ENCODE results near the gene SYMPK. TPM values are rescaled to one million over a fixed set of nuclear protein-coding genes. Genes with fewer than 3 reads are reported as not detected.

SYMPK gene
- 10 to 100 TPM; 89.9 to 91.1 TPM for total RNA-seq
- 10 to 100 TPM in 2 of 3 donors, 1 to 10 TPM in 1; 4.4 to 15.4 (median 13.8) TPM for polyA plus RNA-seq
- 73.3 to 104 (median 87.7) reads per million in 6 experiments for total RNA-seq

DNA sequence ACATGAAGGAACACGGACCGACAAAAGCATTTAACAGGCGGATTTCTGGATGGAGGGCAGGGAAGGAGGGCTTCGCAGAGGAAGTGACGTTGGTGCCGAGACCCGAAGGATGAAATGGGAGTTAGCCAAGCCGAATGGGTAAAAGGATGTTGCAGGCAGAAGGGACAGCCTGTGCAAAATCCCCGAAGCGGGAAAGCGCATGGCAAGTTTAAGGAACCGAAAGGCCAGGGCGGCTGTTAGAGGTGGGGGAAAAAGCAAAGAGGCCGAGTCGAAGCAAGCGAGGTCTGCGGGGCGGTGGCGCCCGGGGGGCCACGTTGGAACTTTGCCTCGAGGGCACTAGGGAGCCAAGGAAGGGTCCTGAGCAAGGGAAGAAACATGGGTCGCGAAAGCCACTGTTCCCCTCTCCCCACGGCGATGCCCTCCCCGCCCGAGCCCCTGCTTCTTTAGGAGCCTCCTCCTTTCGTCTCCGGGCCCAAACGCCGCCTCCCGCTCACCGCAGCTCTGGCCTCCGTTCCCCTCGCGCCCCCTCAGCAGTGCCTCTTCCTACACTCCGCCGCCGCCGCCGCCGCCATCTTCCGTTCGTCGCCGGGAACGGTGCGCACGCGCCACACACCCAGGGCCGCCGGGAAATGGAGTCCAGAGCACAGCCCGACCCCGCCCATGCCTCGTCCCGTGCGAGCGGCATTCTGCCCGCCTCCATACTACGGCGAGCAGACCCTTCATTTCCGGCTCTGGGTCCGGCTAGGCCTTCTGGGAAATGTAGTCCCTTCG lies at the start of gene SYMPK:
Gene SYMPK, minus strand, starts transcription at position 584 of the 771 bp plus-strand sequence. CDS start 8,652 bp downstream, outside the sequence.
- peak; percentile 94 to 99 (median 98) for DNase-seq
- H3K9me3 Mint-ChIP-seq: no peaks in the 10 kb centered on the region
- ATAC-seq: peak; percentile 94 to 98
- H3K27ac Mint-ChIP-seq: peak within 1 kb of the TSS; percentile 78 to 99 (median 96)
- peak within 1 kb of the TSS; percentile 89 to 100 (median 96) for H3K4me3 Mint-ChIP-seq
- H3K36me3 Mint-ChIP-seq: peaks cover 0 to 23% (median 5%) of the 10 kb centered on the region in 3 donors
- H3K4me1 Mint-ChIP-seq: peaks cover 17 to 43% (median 38%) of the 10 kb centered on the region in 4 donors
- POLR2A ChIA-PET: interaction anchor here (0.7 to 2.9 kb wide), 8 partner anchors 13 to 394 kb away, joined by 3 to 33 read pairs (median 6); partner anchors contain the start of genes IRF2BP1, MYPOP and SIX5
- peaks cover 5 to 24% (median 20%) of the 10 kb centered on the region in 5 donors for H3K27me3 Mint-ChIP-seq

DNA sequence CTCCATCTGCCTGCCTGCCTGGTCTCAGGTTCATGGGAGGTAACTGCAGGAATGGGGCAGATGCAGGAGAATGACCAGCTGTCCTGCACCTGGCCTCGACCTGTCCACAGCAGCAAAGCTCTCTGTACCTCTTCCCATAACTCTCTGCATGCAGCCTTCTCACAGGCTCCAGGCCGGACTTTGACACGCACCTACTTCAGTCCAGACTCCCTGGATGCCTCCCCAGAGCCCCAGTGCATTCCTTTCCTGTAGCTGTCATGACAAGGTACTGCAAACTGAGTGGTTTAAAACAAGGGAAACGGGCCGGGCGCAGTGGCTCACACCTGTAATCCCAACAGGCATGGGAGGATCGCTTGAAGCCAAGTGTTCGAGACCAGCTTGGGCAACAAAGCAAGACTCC lies 48.3 kb upstream of the SYMPK start:
- H3K9me3 Mint-ChIP-seq: no peaks in the 10 kb centered on the region
- H3K36me3 Mint-ChIP-seq: no peaks in the 10 kb centered on the region
- DNase-seq (no peak), ATAC-seq (no peak)
- H3K27me3 Mint-ChIP-seq: peaks cover 10 to 44% (median 33%) of the 10 kb centered on the region in 5 donors
- POLR2A ChIA-PET: interaction anchor here (1.2 kb wide), 1 partner anchor 9 kb away, joined by 5 read pairs; the partner anchor contains the start of gene MYPOP
- H3K4me3 Mint-ChIP-seq: no peak overlapping the region
- H3K4me1 Mint-ChIP-seq: no peaks in the 10 kb centered on the region
- H3K27ac Mint-ChIP-seq: no peak overlapping the region

DNA sequence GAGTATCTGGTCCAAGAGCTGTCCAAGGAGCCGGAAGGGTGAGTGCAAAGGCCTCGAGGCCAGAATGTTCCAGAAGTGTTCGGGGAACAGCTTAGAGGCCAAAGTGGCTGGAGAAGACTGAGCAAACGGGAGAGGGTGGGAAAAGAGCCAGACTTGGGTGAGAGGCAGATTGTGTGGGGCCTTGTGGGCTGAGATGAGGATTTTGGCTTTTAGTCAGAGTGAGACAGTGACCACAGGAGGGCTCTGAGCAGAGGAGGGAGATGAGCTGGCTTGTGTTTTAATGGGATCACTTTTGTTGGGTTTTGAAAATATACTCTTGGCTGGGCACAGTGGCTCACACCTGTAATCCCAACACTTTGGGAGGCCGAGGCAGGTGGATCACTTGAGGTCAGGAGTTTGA lies 46.0 kb upstream of the SYMPK start:
- H3K36me3 Mint-ChIP-seq: no peaks in the 10 kb centered on the region
- peak overlapping the region in 1 of 10 donors; percentile 7 for H3K27ac Mint-ChIP-seq
- POLR2A ChIA-PET: interaction anchor here (0.5 kb wide), 1 partner anchor 1212 kb away, joined by 4 read pairs; no protein-coding TSS in a partner anchor
- ATAC-seq (no peak), DNase-seq (no peak)
- peaks cover 9 to 40% (median 28%) of the 10 kb centered on the region in 5 donors for H3K27me3 Mint-ChIP-seq
- peaks cover 0 to under 1% (median under 1%) of the 10 kb centered on the region in 4 donors for H3K4me1 Mint-ChIP-seq
- no peaks in the 10 kb centered on the region for H3K9me3 Mint-ChIP-seq
- no peak overlapping the region for H3K4me3 Mint-ChIP-seq

DNA sequence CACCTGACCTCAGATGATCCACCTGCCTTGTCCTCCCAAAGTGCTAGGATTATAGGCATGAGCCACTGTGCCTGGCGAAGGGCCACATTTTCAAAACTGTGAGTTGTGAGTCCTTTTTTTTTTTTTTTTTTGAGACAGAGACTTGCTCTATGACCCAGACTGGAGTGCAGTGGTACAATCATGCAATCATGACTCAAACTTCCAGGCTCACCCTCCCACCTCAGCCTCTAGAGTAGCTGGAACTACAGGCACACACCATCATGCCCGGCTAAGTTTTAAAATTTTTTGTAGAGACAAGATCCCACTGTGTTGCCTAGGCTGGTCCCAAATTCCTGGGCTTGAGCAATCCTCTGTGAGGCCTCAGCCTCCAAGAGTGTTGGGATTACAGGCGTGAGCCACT lies 43.3 kb upstream of the SYMPK start:
- ATAC-seq (no peak), DNase-seq (no peak)
- Mint-ChIP-seq H3K4me3 (no peak overlapping the region), H3K4me1 (peaks cover 3 to 14% (median 11%) of the 10 kb centered on the region in 4 donors), H3K27ac (peak overlapping the region in 1 of 10 donors; percentile 75), H3K9me3 (no peaks in the 10 kb centered on the region), H3K27me3 (peaks cover 4 to 20% (median 15%) of the 10 kb centered on the region in 5 donors), H3K36me3 (no peaks in the 10 kb centered on the region)
- POLR2A ChIA-PET: no interaction called here

DNA sequence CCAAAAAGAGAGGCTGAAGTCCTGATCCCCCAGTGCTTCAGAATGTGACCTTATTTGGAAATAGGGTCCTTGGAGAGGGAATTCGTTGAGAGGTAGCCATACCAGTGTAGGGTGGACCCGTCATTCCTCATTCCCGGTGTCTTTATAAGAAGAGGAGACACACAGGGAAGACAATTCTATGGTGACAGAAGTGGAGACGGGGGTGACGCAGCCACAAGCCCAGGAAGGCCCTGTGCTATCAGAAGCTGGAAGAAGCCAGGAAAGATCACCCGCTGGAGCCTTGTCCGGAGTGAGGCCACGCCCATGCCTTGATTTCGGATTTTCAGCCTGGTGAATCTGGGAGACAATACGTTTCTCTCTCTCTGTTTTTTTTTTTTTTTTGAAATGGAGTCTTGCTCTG lies 42.1 kb upstream of the SYMPK start:
- DNase-seq (no peak), ATAC-seq (no peak)
- Mint-ChIP-seq H3K4me3 (no peak overlapping the region), H3K27ac (no peak overlapping the region), H3K4me1 (peaks cover 5 to 24% (median 21%) of the 10 kb centered on the region in 4 donors), H3K27me3 (peaks cover 4 to 10% (median 9%) of the 10 kb centered on the region in 5 donors), H3K36me3 (peaks cover 0 to 1% (median 0%) of the 10 kb centered on the region in 3 donors), H3K9me3 (no peaks in the 10 kb centered on the region)
- POLR2A ChIA-PET: no interaction called here

DNA sequence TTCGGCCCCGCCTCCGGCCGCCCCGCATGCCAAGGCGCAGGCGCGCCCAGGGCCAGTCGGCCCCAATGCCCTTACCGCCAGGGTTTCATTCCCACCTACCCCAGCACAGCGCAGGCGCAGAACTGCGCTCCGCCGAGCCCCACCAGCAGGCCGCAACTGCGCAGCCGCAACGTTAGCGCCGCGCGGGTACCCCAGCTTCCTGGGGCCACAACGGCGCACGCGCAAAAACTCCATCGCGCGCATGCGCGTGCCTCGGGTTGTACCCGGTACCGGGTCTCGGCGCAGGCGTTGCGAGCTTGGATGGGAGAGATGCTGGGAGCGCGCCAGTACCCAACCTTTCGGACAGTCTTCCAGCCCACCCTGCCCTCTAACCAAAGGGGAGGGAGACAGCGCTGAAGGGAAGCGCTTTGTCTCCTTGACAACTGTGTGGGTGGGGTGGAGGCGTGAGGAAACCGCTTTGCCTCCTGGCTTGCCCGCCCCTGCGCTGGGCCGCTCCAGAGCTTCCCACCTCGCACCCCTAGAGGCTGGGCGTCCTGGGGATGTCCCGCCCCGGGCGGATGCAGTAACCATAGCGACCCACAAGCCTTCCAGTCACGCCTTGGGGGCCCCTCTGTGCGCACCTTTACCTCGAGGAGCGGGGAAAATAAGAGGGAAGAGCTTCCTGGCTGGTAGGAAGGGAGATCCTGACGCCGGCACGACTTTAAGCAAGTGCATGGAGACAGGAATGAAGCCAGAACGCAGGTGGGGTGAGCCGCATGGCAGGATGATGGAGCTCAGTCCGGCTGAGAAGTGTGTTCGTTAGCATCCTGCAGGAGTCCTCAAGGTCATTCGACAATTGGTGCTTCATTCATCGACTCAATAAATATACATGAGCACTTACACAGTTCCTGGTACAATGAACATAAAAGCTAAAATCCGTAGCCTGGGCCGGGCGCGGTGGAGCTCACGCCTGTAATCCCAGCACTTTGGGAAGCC lies 40.0 kb upstream of the SYMPK start:
- POLR2A ChIA-PET: interaction anchor here (0.6 to 4.1 kb wide), 16 partner anchors 9 to 725 kb away, joined by 3 to 46 read pairs (median 4); partner anchors contain the start of genes BLOC1S3, CCDC61, FOXA3 and IRF2BP1
- ATAC-seq (peak; percentile 83 to 85), DNase-seq (peak; percentile 98 to 100 (median 100))
- H3K4me3 Mint-ChIP-seq: peak overlapping the region; percentile 83 to 98 (median 94)
- H3K27ac Mint-ChIP-seq: peak overlapping the region; percentile 67 to 95 (median 90)
- H3K9me3 Mint-ChIP-seq: no peaks in the 10 kb centered on the region
- peaks cover 5 to 26% (median 23%) of the 10 kb centered on the region in 4 donors for H3K4me1 Mint-ChIP-seq
- H3K36me3 Mint-ChIP-seq: peaks cover 0 to 22% (median 2%) of the 10 kb centered on the region in 3 donors
- H3K27me3 Mint-ChIP-seq: peaks cover 0 to 3% (median 1%) of the 10 kb centered on the region in 5 donors

DNA sequence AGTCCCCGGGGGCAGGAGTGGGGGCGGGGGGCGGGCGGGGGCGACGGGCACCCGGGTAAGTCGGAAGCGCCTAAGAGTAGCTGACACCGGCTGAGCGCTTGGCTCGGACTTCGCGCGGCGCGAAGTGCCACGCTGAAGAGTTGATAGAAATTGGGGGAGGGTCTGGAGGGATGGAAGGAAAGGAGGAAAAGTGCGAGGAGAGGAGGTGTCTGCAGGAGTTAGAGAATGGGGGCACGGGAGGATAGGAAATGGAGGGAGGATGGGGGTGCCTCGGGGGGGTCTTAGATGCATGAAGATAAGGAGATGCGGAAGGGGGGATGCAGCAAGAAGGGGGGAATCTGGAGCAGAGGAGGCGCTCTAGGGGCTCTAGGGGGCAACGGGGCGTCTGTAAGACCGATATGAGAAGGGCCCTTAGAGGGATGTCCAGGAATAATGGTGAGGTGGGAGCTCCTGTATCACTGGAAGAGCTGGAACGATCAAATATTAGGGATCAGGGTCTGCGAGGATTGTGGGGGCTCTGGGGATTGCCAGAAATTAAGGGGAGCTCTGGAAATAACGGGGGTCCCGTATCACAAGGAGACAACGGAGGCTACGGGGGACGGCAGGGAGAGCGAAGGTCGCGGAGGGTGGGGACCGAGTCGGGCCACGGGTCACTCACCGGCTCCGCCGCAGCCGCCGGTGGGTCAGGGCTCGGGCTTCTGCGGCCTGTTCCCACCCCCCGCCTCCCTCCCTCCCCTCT lies 39.1 kb upstream of the SYMPK start, which contains the start of gene MYPOP:
Gene MYPOP, minus strand, starts transcription at position 702 of the 739 bp plus-strand sequence. CDS start 840 bp downstream, outside the sequence.
- peaks cover 0 to 24% (median 2%) of the 10 kb centered on the region in 3 donors for H3K36me3 Mint-ChIP-seq
- H3K27ac Mint-ChIP-seq: peak within 1 kb of the TSS; percentile 67 to 95 (median 91)
- H3K9me3 Mint-ChIP-seq: no peaks in the 10 kb centered on the region
- ATAC-seq: peak in 1 of 2 donors; percentile 2
- peaks cover 0 to 3% (median 0%) of the 10 kb centered on the region in 5 donors for H3K27me3 Mint-ChIP-seq
- POLR2A ChIA-PET: interaction anchor here (0.5 to 4.1 kb wide), 16 partner anchors 10 to 724 kb away, joined by 3 to 46 read pairs (median 4); partner anchors contain the start of genes BLOC1S3, CCDC61, FOXA3 and IRF2BP1
- DNase-seq: peak in 2 of 10 donors; percentile 6 to 16
- H3K4me3 Mint-ChIP-seq: peak within 1 kb of the TSS; percentile 88 to 98 (median 94)
- peaks cover 5 to 26% (median 23%) of the 10 kb centered on the region in 4 donors for H3K4me1 Mint-ChIP-seq

DNA sequence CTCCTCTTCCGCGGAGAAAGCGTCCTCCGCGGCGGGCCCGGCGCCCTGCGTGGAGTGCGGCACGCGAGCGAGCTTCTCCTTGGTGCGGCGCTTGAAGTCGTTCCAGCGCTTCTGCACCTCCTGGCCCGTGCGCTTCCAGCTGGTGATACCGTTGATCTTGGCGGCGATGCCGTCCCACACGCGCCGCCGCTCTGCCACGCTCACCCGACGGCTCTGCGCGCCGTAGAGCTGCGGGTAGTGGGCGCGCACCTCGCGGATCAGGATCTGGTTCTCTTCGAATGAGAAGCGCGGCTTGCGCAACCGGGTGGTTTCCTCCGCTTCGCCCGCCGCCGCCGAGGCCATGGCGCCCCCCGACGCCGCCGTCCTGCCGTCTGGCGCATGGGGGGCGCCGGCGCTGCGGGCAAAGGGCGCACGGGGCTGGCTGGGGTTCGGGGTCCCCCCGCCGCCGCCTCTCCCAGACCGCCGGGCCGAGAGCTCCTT lies 38.5 kb upstream of the SYMPK start:
- H3K27ac Mint-ChIP-seq: no peak overlapping the region
- ATAC-seq (peak; percentile 11 to 24), DNase-seq (peak in 5 of 10 donors; percentile 15 to 46 (median 31))
- H3K4me1 Mint-ChIP-seq: peaks cover 5 to 26% (median 23%) of the 10 kb centered on the region in 4 donors
- H3K4me3 Mint-ChIP-seq: peak overlapping the region; percentile 41 to 95 (median 58)
- POLR2A ChIA-PET: interaction anchor here (0.5 to 4.1 kb wide), 4 partner anchors 15 to 423 kb away, joined by 3 to 46 read pairs (median 6); partner anchors contain the start of gene IRF2BP1
- H3K36me3 Mint-ChIP-seq: peaks cover 0 to 24% (median 2%) of the 10 kb centered on the region in 3 donors
- no peaks in the 10 kb centered on the region for H3K9me3 Mint-ChIP-seq
- H3K27me3 Mint-ChIP-seq: no peaks in the 10 kb centered on the region

DNA sequence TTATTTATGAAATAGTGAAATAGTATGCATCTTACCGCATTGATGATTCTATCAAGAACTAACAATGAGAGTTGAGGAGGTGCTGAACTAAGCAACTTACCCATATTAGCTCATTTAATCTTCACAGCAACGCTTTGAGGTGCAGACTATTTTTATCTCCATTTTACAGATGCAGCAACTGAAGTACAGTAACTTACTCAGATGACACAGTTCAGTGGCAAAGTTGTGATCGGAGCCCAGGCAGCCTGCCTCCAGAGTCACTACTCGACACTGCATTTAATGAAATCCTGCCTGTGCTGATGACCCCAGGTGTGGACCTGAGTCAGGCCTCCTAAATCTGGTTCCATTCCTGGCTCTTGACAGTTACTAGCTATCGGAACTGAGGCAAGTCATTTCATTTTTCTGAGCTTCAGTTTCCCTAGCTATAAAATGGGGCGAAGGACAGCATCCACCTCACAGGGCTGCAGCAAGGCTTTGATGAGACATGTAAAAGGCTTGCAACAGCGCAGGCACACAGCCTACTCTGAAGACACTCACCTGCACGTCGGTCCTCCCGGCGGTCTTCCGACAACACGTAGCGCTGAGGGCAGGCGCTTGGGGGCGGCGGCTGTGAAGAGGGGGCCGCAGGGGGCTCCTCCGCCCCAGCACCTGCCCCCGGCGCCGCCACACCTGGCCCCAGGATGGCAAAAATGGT lies 37.9 kb upstream of the SYMPK start:
- Mint-ChIP-seq H3K9me3 (no peaks in the 10 kb centered on the region), H3K4me1 (peaks cover 5 to 26% (median 23%) of the 10 kb centered on the region in 4 donors), H3K36me3 (peaks cover 0 to 26% (median 2%) of the 10 kb centered on the region in 3 donors), H3K4me3 (peak overlapping the region; percentile 33 to 95 (median 59)), H3K27ac (peak overlapping the region in 3 of 10 donors; percentile 10 to 25 (median 24)), H3K27me3 (no peaks in the 10 kb centered on the region)
- POLR2A ChIA-PET: interaction anchor here (0.6 to 4.1 kb wide), 3 partner anchors 14 to 422 kb away, joined by 3 to 46 read pairs (median 10); partner anchors contain the start of gene IRF2BP1
- ATAC-seq (no peak), DNase-seq (no peak)

DNA sequence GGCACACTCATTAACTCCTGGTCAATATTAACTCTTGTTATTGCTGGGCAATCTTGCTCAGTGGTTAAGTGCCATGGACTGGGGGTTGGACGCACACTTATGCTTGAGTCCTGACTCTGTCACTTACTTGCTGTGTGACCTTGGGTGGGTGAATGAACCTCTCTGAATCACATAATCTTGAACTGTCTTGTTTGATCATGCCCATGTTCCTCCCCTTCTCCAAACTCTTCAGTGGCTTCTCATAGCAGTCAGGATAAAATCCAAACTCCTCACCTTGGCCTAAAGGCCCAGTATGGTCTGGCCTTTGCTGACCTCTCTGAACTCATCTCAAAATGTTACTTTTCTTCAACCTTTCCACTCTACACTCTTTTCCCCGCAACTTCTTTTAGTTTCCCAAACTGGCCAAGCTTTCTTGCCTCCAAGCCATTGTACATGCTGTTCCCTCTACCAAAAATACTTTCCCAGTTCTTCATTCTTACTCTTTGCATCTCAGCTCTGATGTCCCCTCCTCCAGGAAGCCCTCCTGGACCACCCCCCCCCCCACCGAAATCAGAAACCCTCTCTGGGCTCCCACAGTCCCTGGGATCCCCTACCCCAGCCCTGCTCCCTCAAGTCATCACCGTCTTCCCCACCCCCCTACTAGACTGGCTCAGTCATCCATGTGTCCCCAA lies 37.1 kb upstream of the SYMPK start:
- DNase-seq (no peak), ATAC-seq (no peak)
- Mint-ChIP-seq H3K27ac (peak overlapping the region in 1 of 10 donors; percentile 56), H3K4me3 (peak overlapping the region in 7 of 10 donors; percentile 1 to 95 (median 33)), H3K36me3 (peaks cover 0 to 34% (median 2%) of the 10 kb centered on the region in 3 donors), H3K27me3 (no peaks in the 10 kb centered on the region), H3K9me3 (no peaks in the 10 kb centered on the region), H3K4me1 (peaks cover 5 to 29% (median 23%) of the 10 kb centered on the region in 4 donors)
- POLR2A ChIA-PET: interaction anchor here (0.7 to 4.1 kb wide), 2 partner anchors 14 to 1449 kb away, joined by 6 to 46 read pairs; partner anchors contain the start of genes DHX34 and IRF2BP1

Measured in naive thymus-derived CD8-positive, alpha-beta T cell (primary cell).